ENCODE results near the gene NAPG. TPM values are rescaled to one million over a fixed set of nuclear protein-coding genes. Genes with fewer than 3 reads are reported as not detected.

The NAPG gene
- total RNA-seq, 1 experiment from 2014 or later, result 28.0 TPM

- ChIA-PET POLR2A (no interaction called here), RAD21 (ENCODE audit: low non-redundant PET in 1 of 2, low total read pairs in 2 of 2, uncharacterized antibody in 2 of 2, unreplicated experiment in 2 of 2) (no interaction called here), CTCF (no interaction called here)
- Histone ChIP-seq H3K36me3 (ENCODE audit: control insufficient read depth in 1 of 2, insufficient read depth in 2 of 2, low read length in 2 of 2) (no peaks in the 10 kb centered on the region), H4K20me1 (ENCODE audit: insufficient read depth) (no peaks in the 10 kb centered on the region), H3K9ac (ENCODE audit: low read length) (no peak overlapping the region), H3K4me3 (replicated peaks in 1 of 2; ENCODE audit: low read depth in 1 of 2, low read length in 2 of 2) (no peak overlapping the region), H2AFZ (ENCODE audit: low read depth, low read length, poor library complexity, severe bottlenecking) (no peak overlapping the region), H3K9me3 (ENCODE audit: control insufficient read depth in 1 of 2, insufficient read depth in 1 of 2, low read depth in 1 of 2, low read length in 2 of 2) (no peaks in the 10 kb centered on the region), H3K79me2 (ENCODE audit: insufficient read depth, low read length) (no peaks in the 10 kb centered on the region), H3K27me3 (ENCODE audit: insufficient read depth, low read length) (peaks cover 17% of the 10 kb centered on the region; the same call in 1 of the 2 replicates), H3K4me1 (ENCODE audit: control insufficient read depth in 1 of 2, insufficient read depth in 2 of 2, low read length in 2 of 2) (peaks cover 0 to 4% of the 10 kb centered on the region in 2 experiments; a peak in 1 of 4 replicates), H3K9me2 (ENCODE audit: insufficient read depth) (no peaks in the 10 kb centered on the region), H3K27ac (ENCODE audit: low read depth, low read length) (no peak overlapping the region), H3K4me2 (ENCODE audit: low read length) (no peak overlapping the region)
- no peak for ATAC-seq
- intact Hi-C loops (cut with micrococcal nuclease), result loop anchor here (5.0 kb wide), 1 partner anchor 66 kb away; no protein-coding TSS in a partner anchor
- TF ChIP-seq EGR1 (IDR thresholded peaks at IDR 0.05; ENCODE audit: low read depth) (no peak), YY1 (IDR thresholded peaks at IDR 0.05; ENCODE audit: extremely low read depth, insufficient replicate concordance, low read depth, low read length) (no peak), POLR2A (IDR thresholded peaks at IDR 0.05; ENCODE audit: borderline replicate concordance, extremely low read depth, insufficient read depth, insufficient read length) (no peak), ZFX (IDR thresholded peaks at IDR 0.05) (no peak), CBX3 (IDR thresholded peaks at IDR 0.05; ENCODE audit: low read depth) (no peak), EZH2phosphoT487 (IDR thresholded peaks at IDR 0.05; ENCODE audit: borderline replicate concordance) (no peak), ZBTB33 (IDR thresholded peaks at IDR 0.05; ENCODE audit: extremely low read depth, insufficient replicate concordance, low read length) (no peak), JUND (IDR thresholded peaks at IDR 0.05) (no peak), ELF1 (IDR thresholded peaks at IDR 0.05; ENCODE audit: borderline replicate concordance, low read depth) (no peak), CEBPB (IDR thresholded peaks at IDR 0.05; ENCODE audit: low read depth) (no peak), EZH2 (IDR thresholded peaks at IDR 0.05) (no peak), ATF3 (IDR thresholded peaks at IDR 0.05) (no peak), SIN3A (IDR thresholded peaks at IDR 0.05; ENCODE audit: low read depth) (no peak), SP1 (IDR thresholded peaks at IDR 0.05; ENCODE audit: low read depth) (no peak), FOSL1 (IDR thresholded peaks at IDR 0.05; ENCODE audit: low read depth) (no peak), CTCF (IDR thresholded peaks at IDR 0.05 in 2 of 3, conservative IDR thresholded peaks at IDR 0.05 in 1 of 3; ENCODE audit: borderline replicate concordance in 1 of 3, insufficient read depth in 1 of 3, low read depth in 2 of 3, low read length in 2 of 3) (no peak), ZNF274 (IDR thresholded peaks at IDR 0.05; ENCODE audit: low read depth, low read length) (no peak)
- TF ChIP-seq, protein P1, sequence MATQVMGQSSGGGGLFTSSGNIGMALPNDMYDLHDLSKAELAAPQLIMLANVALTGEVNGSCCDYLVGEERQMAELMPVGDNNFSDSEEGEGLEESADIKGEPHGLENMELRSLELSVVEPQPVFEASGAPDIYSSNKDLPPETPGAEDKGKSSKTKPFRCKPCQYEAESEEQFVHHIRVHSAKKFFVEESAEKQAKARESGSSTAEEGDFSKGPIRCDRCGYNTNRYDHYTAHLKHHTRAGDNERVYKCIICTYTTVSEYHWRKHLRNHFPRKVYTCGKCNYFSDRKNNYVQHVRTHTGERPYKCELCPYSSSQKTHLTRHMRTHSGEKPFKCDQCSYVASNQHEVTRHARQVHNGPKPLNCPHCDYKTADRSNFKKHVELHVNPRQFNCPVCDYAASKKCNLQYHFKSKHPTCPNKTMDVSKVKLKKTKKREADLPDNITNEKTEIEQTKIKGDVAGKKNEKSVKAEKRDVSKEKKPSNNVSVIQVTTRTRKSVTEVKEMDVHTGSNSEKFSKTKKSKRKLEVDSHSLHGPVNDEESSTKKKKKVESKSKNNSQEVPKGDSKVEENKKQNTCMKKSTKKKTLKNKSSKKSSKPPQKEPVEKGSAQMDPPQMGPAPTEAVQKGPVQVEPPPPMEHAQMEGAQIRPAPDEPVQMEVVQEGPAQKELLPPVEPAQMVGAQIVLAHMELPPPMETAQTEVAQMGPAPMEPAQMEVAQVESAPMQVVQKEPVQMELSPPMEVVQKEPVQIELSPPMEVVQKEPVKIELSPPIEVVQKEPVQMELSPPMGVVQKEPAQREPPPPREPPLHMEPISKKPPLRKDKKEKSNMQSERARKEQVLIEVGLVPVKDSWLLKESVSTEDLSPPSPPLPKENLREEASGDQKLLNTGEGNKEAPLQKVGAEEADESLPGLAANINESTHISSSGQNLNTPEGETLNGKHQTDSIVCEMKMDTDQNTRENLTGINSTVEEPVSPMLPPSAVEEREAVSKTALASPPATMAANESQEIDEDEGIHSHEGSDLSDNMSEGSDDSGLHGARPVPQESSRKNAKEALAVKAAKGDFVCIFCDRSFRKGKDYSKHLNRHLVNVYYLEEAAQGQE (IDR thresholded peaks at IDR 0.05; ENCODE audit: low read depth), result no peak
- TF ChIP-seq, protein P2, sequence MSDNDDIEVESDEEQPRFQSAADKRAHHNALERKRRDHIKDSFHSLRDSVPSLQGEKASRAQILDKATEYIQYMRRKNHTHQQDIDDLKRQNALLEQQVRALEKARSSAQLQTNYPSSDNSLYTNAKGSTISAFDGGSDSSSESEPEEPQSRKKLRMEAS (IDR thresholded peaks at IDR 0.05), result no peak
- DNase-seq (ENCODE audit: low read depth, low spot score), result no peak
- BruUV-seq (replicated peaks), result no TSS peak
Measured at GRCh38 chr18:10486362-10486761, 39.5 kb upstream of the NAPG start.

Measured in HCT116 (cell line).